ENCODE measurements around the gene TOM1.

The TOM1 gene

DNA sequence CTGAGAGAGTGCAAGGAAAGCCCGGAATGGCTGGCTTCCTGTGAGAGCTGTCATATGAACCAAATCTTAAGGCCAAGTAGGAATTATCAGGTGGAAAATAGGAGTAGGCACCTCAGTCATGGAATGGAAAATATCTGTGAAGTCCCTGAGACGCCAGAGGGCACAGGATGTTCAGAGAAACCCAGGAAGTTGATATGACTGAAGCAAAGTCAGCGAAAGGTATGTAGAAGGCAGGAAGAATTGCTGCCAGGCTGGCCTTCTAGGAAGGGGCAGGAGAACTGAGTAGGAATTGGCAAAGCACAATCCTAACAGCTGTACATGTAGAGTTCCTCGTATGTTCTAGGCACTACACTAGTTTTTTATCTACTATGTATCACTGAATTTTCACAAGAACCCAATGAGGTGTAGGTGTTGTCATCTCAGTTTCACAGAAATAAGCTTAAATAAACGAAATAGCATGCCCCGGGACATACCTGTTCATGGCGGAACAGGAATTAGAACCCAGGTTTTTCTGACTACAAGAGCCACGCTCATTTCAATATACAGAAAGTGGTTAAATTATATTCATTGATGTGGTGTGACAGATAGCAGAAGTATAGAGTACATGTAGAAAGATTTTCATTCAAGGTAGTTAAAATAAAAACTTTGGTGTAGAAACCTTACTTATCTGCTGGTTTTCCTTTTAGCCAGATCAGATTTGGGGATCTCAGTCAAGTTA, 25.4 kb upstream of the TOM1 start:
- no peaks in the 10 kb centered on the region for H3K27me3 ChIP-seq (ENCODE audit: insufficient read depth, poor library complexity, severe bottlenecking)
- H3K27ac ChIP-seq (replicated peaks) = no peak overlapping the region
- no peak for DNase-seq (ENCODE audit: low read depth in 1 of 2, low spot score in 1 of 2)
- no peak for TF ChIP-seq SPI1 (IDR thresholded peaks at IDR 0.05; ENCODE audit: borderline replicate concordance, low read depth)
- H3K4me3 ChIP-seq (replicated peaks; ENCODE audit: insufficient read depth, low read length) = no peak overlapping the region

DNA sequence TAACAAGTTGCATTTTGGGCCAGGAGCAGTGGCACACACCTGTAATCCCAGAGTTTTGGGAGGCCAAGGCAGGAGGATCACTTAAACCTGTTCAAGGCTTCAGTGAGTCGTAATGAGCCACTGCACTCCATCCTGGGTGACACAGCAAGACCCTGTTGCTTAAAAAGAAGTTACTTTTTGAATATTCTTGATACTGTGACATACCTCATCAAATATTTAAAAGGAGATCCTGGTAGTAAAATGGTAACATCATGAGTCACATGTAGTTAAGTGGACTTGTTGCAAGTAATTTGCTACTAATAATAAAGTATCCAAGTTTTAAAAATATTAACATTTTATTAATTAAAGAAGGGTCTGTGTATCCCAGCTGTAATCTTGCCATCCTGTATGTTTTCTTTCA, 24.1 kb upstream of the TOM1 start:
- TF ChIP-seq, protein P1, sequence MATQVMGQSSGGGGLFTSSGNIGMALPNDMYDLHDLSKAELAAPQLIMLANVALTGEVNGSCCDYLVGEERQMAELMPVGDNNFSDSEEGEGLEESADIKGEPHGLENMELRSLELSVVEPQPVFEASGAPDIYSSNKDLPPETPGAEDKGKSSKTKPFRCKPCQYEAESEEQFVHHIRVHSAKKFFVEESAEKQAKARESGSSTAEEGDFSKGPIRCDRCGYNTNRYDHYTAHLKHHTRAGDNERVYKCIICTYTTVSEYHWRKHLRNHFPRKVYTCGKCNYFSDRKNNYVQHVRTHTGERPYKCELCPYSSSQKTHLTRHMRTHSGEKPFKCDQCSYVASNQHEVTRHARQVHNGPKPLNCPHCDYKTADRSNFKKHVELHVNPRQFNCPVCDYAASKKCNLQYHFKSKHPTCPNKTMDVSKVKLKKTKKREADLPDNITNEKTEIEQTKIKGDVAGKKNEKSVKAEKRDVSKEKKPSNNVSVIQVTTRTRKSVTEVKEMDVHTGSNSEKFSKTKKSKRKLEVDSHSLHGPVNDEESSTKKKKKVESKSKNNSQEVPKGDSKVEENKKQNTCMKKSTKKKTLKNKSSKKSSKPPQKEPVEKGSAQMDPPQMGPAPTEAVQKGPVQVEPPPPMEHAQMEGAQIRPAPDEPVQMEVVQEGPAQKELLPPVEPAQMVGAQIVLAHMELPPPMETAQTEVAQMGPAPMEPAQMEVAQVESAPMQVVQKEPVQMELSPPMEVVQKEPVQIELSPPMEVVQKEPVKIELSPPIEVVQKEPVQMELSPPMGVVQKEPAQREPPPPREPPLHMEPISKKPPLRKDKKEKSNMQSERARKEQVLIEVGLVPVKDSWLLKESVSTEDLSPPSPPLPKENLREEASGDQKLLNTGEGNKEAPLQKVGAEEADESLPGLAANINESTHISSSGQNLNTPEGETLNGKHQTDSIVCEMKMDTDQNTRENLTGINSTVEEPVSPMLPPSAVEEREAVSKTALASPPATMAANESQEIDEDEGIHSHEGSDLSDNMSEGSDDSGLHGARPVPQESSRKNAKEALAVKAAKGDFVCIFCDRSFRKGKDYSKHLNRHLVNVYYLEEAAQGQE (IDR thresholded peaks at IDR 0.05; ENCODE audit: insufficient replicate concordance, low read depth) = no peak
- TF ChIP-seq POLR2AphosphoS5 (IDR thresholded peaks at IDR 0.05; ENCODE audit: low read depth) (no peak), GABPA (IDR thresholded peaks at IDR 0.05; ENCODE audit: low read depth) (no peak), SPI1 (IDR thresholded peaks at IDR 0.05; ENCODE audit: borderline replicate concordance, low read depth) (no peak)
- TF ChIP-seq, protein P2, sequence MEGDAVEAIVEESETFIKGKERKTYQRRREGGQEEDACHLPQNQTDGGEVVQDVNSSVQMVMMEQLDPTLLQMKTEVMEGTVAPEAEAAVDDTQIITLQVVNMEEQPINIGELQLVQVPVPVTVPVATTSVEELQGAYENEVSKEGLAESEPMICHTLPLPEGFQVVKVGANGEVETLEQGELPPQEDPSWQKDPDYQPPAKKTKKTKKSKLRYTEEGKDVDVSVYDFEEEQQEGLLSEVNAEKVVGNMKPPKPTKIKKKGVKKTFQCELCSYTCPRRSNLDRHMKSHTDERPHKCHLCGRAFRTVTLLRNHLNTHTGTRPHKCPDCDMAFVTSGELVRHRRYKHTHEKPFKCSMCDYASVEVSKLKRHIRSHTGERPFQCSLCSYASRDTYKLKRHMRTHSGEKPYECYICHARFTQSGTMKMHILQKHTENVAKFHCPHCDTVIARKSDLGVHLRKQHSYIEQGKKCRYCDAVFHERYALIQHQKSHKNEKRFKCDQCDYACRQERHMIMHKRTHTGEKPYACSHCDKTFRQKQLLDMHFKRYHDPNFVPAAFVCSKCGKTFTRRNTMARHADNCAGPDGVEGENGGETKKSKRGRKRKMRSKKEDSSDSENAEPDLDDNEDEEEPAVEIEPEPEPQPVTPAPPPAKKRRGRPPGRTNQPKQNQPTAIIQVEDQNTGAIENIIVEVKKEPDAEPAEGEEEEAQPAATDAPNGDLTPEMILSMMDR (IDR thresholded peaks at IDR 0.05; ENCODE audit: insufficient read depth, low read length) = no peak
- Histone ChIP-seq H3K27me3 (ENCODE audit: insufficient read depth, poor library complexity, severe bottlenecking) (no peaks in the 10 kb centered on the region), H3K27ac (replicated peaks) (no peak overlapping the region), H3K4me3 (replicated peaks; ENCODE audit: insufficient read depth, low read length) (no peak overlapping the region)
- no peak for DNase-seq (ENCODE audit: low read depth in 1 of 2, low spot score in 1 of 2)

DNA sequence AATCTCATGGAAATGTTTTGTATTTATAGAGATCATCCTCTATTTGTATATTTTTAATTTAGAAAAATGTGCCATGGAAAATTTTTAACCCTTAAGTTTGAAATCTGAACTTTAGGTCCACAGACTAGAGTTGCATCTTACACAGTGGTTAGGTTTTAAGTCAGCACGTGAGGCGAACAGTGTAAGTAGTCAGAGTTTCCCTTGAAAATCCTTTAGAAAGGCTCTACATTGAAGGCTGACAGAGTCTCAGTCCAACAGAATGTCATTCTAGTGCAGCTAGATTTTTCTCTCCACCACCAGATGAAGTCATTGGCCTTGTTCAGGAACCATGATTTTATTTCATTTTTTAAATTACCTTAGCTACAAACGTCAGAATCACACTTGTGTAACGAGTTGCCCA, 23.7 kb upstream of the TOM1 start:
- H3K27me3 ChIP-seq (ENCODE audit: insufficient read depth, poor library complexity, severe bottlenecking) = no peaks in the 10 kb centered on the region
- H3K4me3 ChIP-seq (replicated peaks; ENCODE audit: insufficient read depth, low read length) = no peak overlapping the region
- no peak for TF ChIP-seq SPI1 (IDR thresholded peaks at IDR 0.05; ENCODE audit: borderline replicate concordance, low read depth)
- TF ChIP-seq GABPA (IDR thresholded peaks at IDR 0.05; ENCODE audit: low read depth) = no peak
- no peak for TF ChIP-seq POLR2AphosphoS5 (IDR thresholded peaks at IDR 0.05; ENCODE audit: low read depth)
- TF ChIP-seq, protein P2 (IDR thresholded peaks at IDR 0.05; ENCODE audit: insufficient read depth, low read length) = no peak
- TF ChIP-seq, protein P1 (IDR thresholded peaks at IDR 0.05; ENCODE audit: insufficient replicate concordance, low read depth) = no peak
- DNase-seq (ENCODE audit: low read depth in 1 of 2, low spot score in 1 of 2) = no peak
- H3K27ac ChIP-seq (replicated peaks) = no peak overlapping the region

DNA sequence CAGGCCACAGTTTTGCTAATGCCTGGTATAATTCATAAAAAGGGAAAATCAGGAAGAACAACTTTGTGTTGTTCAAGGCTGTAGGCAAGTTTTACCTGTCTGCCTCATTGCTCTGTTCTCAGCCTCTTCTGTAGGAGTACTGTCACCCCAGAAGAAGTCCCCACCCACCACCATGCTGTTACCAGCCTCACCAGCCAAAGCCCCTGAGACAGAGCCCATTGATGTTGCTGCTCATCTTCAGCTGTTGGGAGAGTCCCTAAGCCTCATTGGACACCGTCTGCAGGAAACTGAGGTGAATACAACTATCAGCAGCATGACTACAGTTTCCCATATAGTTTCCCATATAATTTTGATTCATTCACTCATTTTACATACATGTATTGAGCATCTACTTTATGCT, 11.6 kb upstream of the TOM1 start:
- no peak overlapping the region for H3K27ac ChIP-seq (replicated peaks)
- no peak for DNase-seq (ENCODE audit: low read depth in 1 of 2, low spot score in 1 of 2)
- TF ChIP-seq, protein P1 (IDR thresholded peaks at IDR 0.05; ENCODE audit: insufficient replicate concordance, low read depth) = no peak
- no peak for TF ChIP-seq GABPA (IDR thresholded peaks at IDR 0.05; ENCODE audit: low read depth)
- H3K27me3 ChIP-seq (ENCODE audit: insufficient read depth, poor library complexity, severe bottlenecking) = no peaks in the 10 kb centered on the region
- H3K4me3 ChIP-seq (replicated peaks; ENCODE audit: insufficient read depth, low read length) = no peak overlapping the region
